GM18861 (cell line): ENCODE measurements around the gene DCC.
"Not testable (repeated sequence)": the region's sequence is repeated elsewhere in the genome, so short reads cannot be mapped to it uniquely, and the experiment has no call there.

Source experiments
- ATAC-seq: cut with Tn5 transposase; IDR thresholded peaks from one replicate; pipeline ENCODE4 v1.9.1; 2021; ENCODE audit not compliant: unreplicated experiment

DCC gene

GRCh38 chr18:52349498-52349897, 9.5 kb downstream of the DCC start:
- no peak for ATAC-seq

GRCh38 chr18:52352920-52353319, 12.9 kb downstream of the DCC start:
- ATAC-seq = no peak

- ATAC-seq = no peak
Observed at GRCh38 chr18:52353589-52353988, 13.6 kb downstream of the DCC start.

GRCh38 chr18:52363861-52364260, 23.9 kb downstream of the DCC start:
- ATAC-seq = no peak

GRCh38 chr18:52366851-52367250, 26.9 kb downstream of the DCC start:
- not testable (repeated sequence) for ATAC-seq

GRCh38 chr18:52367953-52368742, 28.2 kb downstream of the DCC start:
- ATAC-seq = no peak

- no peak for ATAC-seq
Observed at GRCh38 chr18:52370841-52371240, 30.8 kb downstream of the DCC start.

GRCh38 chr18:52376104-52376503, 36.1 kb downstream of the DCC start:
- no peak for ATAC-seq

GRCh38 chr18:52377094-52377493, 37.1 kb downstream of the DCC start:
- ATAC-seq = no peak

GRCh38 chr18:52386306-52386705, 46.3 kb downstream of the DCC start:
- ATAC-seq = no peak

GRCh38 chr18:52387175-52387574, 47.2 kb downstream of the DCC start:
- no peak for ATAC-seq

GRCh38 chr18:52391810-52392559, 52.0 kb downstream of the DCC start:
- ATAC-seq = no peak

GRCh38 chr18:52394602-52395001, 54.6 kb downstream of the DCC start:
- no peak for ATAC-seq

- no peak for ATAC-seq
Observed at GRCh38 chr18:52395146-52395852, 55.3 kb downstream of the DCC start.

GRCh38 chr18:52401236-52401635, 61.2 kb downstream of the DCC start:
- ATAC-seq = no peak

GRCh38 chr18:52402814-52403213, 62.8 kb downstream of the DCC start:
- ATAC-seq = no peak

- no peak for ATAC-seq
Observed at GRCh38 chr18:52403291-52404021, 63.5 kb downstream of the DCC start.

GRCh38 chr18:52408800-52409302, 68.9 kb downstream of the DCC start:
- ATAC-seq = no peak

- ATAC-seq = peak; percentile 86
Observed at GRCh38 chr18:52409727-52410126, 69.7 kb downstream of the DCC start.

- no peak for ATAC-seq
Observed at GRCh38 chr18:52415131-52415530, 75.1 kb downstream of the DCC start.
